Caco-2 (cell line): ENCODE measurements around the gene GPER1. TPM values are rescaled to one million over a fixed set of nuclear protein-coding genes. Genes with fewer than 3 reads are reported as not detected.

ENCODE experiments used
- BruUV-seq: library from RNA; stranded (reverse); fragments of 400-500 nt; replicated peaks from 2 replicates; lab custom pipeline; 2021; lab: Mats Ljungman, UMichigan
- CTCF ChIA-PET: fragments of 300-600 bp; sonication (Branson Sonifier 250); formaldehyde crosslinking; loops from one replicate; lab custom pipeline; 2022; ENCODE audit warnings: antibody characterized with exemption; lab: Charles Lee
- POLR2A ChIA-PET: fragments of 300-600 bp; sonication (Branson Sonifier 250); formaldehyde crosslinking; loops from one replicate; lab custom pipeline; 2022; ENCODE audit warnings: antibody characterized with exemption; lab: Charles Lee
- DNase-seq, 2 experiments: peaks; one replicate each; pipeline versions ENCODE4 v3.0.0 to v3.0.0-alpha.2; 2020 to 2022
- H3K27me3 ChIP-seq: replicated peaks from 2 replicates; pipeline ENCODE4 v1.6.0; 2011; ENCODE audit warnings: low read length; ENCODE audit not compliant: control insufficient read depth, insufficient read depth
- H3K36me3 ChIP-seq: 2 replicates; pipeline ENCODE4 v1.5.1; 2011; ENCODE audit warnings: low read length; ENCODE audit not compliant: control insufficient read depth, insufficient read depth
- H3K4me1 ChIP-seq: fragments of 250-450 bp; sonication (Bioruptor Pico); 2 replicates; pipeline ENCODE4 v1.5.1; 2020; ENCODE audit warnings: mild to moderate bottlenecking
- H3K4me3 ChIP-seq: 2 replicates; pipeline ENCODE4 v1.5.1; 2011; ENCODE audit warnings: low read depth, mild to moderate bottlenecking, control low read depth, low read length
- H3K9me3 ChIP-seq: fragments of 250-450 bp; sonication (Bioruptor Pico); 2 replicates; pipeline ENCODE4 v1.5.1; 2020; ENCODE audit warnings: mild to moderate bottlenecking, moderate library complexity
- H3K27ac Mint-ChIP-seq: one replicate; pipeline ENCODE4 v1.8.0; 2022; ENCODE audit warnings: mixed read lengths; ENCODE audit not compliant: unreplicated experiment
- H3K27me3 Mint-ChIP-seq: one replicate; pipeline ENCODE4 v1.8.0; 2022; ENCODE audit warnings: mixed read lengths; ENCODE audit not compliant: insufficient read depth, unreplicated experiment
- H3K36me3 Mint-ChIP-seq: one replicate; pipeline ENCODE4 v1.8.0; 2022; ENCODE audit warnings: mild to moderate bottlenecking, mixed read lengths; ENCODE audit not compliant: insufficient read depth, unreplicated experiment
- H3K4me1 Mint-ChIP-seq: one replicate; pipeline ENCODE4 v1.8.0; 2022; ENCODE audit warnings: low read depth, mixed read lengths; ENCODE audit not compliant: unreplicated experiment
- H3K4me3 Mint-ChIP-seq: one replicate; pipeline ENCODE4 v1.8.0; 2022; ENCODE audit warnings: mild to moderate bottlenecking, moderate library complexity, mixed read lengths; ENCODE audit not compliant: unreplicated experiment
- H3K9me3 Mint-ChIP-seq: one replicate; pipeline ENCODE4 v1.8.0; 2022; ENCODE audit warnings: mixed read lengths; ENCODE audit not compliant: unreplicated experiment
- intact Hi-C: fragments of 100-400 bp; cut with micrococcal nuclease; formaldehyde crosslinking; loops from one replicate; pipeline ENCODE4 v1.10.0; 2022; ENCODE audit not compliant: unreplicated experiment
- total RNA-seq: library from RNA; stranded (reverse); gene quantifications from 2 replicates; pipeline ENCODE4 v1.2.3, GENCODE V29; 2022
- TF ChIP-seq, protein P1 (sequence below), 2 experiments: fragments of 200-600 bp in 1 of 2; IDR thresholded peaks; 1 replicate in 1 of 2; 2 replicates in 1 of 2; pipeline versions ENCODE4 v1.5.1 to v1.8.0; 2011 to 2022; ENCODE audit warnings: antibody characterized with exemption in 1 of 2, control low read depth in 1 of 2, inconsistent platforms in 1 of 2, low read depth in 1 of 2, low read length in 1 of 2, mild to moderate bottlenecking in 1 of 2, moderate library complexity in 1 of 2; ENCODE audit not compliant: insufficient read depth in 1 of 2, severe bottlenecking in 1 of 2, unreplicated experiment in 1 of 2

Gene GPER1
- total RNA-seq, 1 experiment from 2014 or later, result 0.25 TPM

DNA sequence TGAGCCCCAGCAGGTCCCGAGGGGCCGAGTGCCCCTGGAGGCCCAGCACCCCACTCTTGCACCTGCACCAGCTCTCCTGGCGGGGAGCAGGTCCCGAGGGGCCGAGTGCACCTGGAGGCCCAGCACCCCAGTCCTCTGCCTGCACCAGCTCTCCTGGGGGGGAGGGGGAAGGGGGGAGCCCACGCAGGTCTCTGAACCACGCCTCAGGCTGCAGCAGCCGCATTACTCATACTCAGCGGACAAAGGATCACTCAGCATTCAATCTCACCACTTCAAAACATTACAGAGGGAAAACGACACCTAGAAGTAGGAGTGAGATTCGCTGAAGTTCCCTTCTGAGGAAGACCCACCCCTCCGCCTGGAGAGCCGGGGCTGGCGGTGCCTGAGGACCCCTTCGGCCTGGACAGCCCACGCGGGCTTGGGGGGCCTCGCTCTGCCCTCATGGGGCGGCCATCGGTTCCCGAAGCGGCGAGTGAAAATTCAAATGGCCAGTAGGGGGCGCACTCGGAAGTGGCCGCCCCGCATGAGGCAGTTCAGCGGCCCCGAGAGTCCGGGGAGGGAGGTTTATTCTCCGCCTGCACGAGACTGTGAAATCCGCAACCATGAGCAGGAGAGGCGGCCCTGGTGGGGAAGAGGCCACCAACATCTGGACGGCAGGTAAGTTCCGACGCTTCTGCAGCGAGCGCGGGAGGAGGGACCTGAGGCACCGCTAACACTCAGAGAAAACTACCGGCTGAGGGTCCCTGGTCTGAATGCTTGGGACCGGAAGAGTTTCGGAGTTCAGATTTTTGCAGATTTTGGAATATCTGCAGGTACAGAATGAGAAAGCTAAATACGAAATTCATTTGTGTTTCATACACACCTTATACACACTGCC is 1.1 kb upstream of the GPER1 start:
- Histone ChIP-seq H3K27me3 (no peaks in the 10 kb centered on the region), H3K4me3 (no peak overlapping the region), H3K4me1 (no peaks in the 10 kb centered on the region), H3K9me3 (no peaks in the 10 kb centered on the region), H3K36me3 (no peaks in the 10 kb centered on the region)
- POLR2A ChIA-PET, result no interaction called here
- intact Hi-C loops, result no loop called here
- CTCF ChIA-PET, result interaction anchor here (0.6 to 1.5 kb wide), 4 partner anchors 23 to 94 kb away, joined by 4 read pairs; no protein-coding TSS in a partner anchor
- no peak overlapping the region for H3K27ac Mint-ChIP-seq
- peak in 1 of 2 experiments; percentile 52 for DNase-seq
- H3K9me3 Mint-ChIP-seq, result no peaks in the 10 kb centered on the region
- no peaks in the 10 kb centered on the region for H3K4me1 Mint-ChIP-seq
- H3K27me3 Mint-ChIP-seq, result no peaks in the 10 kb centered on the region
- TF ChIP-seq, protein P1, sequence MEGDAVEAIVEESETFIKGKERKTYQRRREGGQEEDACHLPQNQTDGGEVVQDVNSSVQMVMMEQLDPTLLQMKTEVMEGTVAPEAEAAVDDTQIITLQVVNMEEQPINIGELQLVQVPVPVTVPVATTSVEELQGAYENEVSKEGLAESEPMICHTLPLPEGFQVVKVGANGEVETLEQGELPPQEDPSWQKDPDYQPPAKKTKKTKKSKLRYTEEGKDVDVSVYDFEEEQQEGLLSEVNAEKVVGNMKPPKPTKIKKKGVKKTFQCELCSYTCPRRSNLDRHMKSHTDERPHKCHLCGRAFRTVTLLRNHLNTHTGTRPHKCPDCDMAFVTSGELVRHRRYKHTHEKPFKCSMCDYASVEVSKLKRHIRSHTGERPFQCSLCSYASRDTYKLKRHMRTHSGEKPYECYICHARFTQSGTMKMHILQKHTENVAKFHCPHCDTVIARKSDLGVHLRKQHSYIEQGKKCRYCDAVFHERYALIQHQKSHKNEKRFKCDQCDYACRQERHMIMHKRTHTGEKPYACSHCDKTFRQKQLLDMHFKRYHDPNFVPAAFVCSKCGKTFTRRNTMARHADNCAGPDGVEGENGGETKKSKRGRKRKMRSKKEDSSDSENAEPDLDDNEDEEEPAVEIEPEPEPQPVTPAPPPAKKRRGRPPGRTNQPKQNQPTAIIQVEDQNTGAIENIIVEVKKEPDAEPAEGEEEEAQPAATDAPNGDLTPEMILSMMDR (IDR thresholded peaks at IDR 0.05; ENCODE audit: insufficient read depth in 1 of 2, low read depth in 1 of 2, low read length in 1 of 2, severe bottlenecking in 1 of 2, unreplicated experiment in 1 of 2), result peak; percentile 42 to 85
- no peak overlapping the region for H3K4me3 Mint-ChIP-seq
- H3K36me3 Mint-ChIP-seq, result no peaks in the 10 kb centered on the region
- no TSS peak for BruUV-seq

DNA sequence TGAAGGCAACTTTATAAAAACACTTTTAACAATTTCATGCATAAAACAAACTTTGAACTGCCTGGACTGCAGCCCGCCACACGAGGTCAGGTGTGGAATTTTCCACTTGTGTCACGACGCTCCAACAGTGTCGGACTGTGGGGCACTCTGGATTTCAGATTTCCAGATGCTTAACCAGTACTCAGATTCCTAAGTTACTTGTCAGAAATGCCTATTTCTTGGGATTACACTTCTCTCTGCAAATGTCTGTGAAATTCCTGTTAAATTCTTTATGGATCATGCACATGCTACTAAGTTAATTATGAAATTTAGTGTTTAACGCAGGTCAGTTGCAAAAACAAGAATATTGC is 473 bp upstream of the GPER1 start:
- Mint-ChIP-seq H3K27ac (no peak overlapping the region), H3K4me1 (no peaks in the 10 kb centered on the region), H3K27me3 (no peaks in the 10 kb centered on the region), H3K9me3 (no peaks in the 10 kb centered on the region), H3K4me3 (no peak overlapping the region), H3K36me3 (no peaks in the 10 kb centered on the region)
- ChIA-PET CTCF (interaction anchor here (1.5 kb wide), 2 partner anchors 36 to 94 kb away, joined by 4 read pairs; no protein-coding TSS in a partner anchor), POLR2A (no interaction called here)
- H3K9me3 ChIP-seq, result no peaks in the 10 kb centered on the region
- BruUV-seq, result no TSS peak
- no peaks in the 10 kb centered on the region for H3K4me1 ChIP-seq
- no peak for DNase-seq
- no peaks in the 10 kb centered on the region for H3K36me3 ChIP-seq
- TF ChIP-seq, protein P1 (IDR thresholded peaks at IDR 0.05; ENCODE audit: insufficient read depth in 1 of 2, low read depth in 1 of 2, low read length in 1 of 2, severe bottlenecking in 1 of 2, unreplicated experiment in 1 of 2), result no peak
- H3K27me3 ChIP-seq, result no peaks in the 10 kb centered on the region
- H3K4me3 ChIP-seq, result no peak overlapping the region
- intact Hi-C loops, result no loop called here

DNA sequence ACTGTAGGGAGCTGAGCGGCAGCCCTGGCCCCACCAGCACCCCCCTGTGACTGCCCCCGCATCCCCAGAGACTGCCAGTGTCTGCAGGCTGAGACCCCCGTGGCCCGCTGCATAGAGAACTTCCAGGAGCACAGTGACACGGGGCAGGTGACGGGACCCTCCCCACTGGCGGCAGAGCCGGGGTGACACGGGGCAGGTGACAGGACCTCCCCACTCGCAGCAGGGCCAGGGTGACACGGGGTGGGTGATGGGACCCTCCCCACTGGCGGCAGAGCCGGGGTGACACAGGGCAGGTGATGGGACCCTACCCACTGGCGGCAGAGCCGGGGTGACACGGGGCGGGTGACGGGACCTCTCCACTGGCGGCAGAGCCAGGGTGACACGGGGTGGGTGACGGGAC is 2.3 kb downstream of the GPER1 start:
- ChIA-PET CTCF (no interaction called here), POLR2A (no interaction called here)
- DNase-seq, result no peak
- H3K27ac Mint-ChIP-seq, result no peak overlapping the region
- Histone ChIP-seq H3K4me1 (no peaks in the 10 kb centered on the region), H3K4me3 (no peak overlapping the region), H3K9me3 (no peaks in the 10 kb centered on the region), H3K36me3 (no peaks in the 10 kb centered on the region), H3K27me3 (no peaks in the 10 kb centered on the region)
- H3K27me3 Mint-ChIP-seq, result no peaks in the 10 kb centered on the region
- TF ChIP-seq, protein P1 (IDR thresholded peaks at IDR 0.05; ENCODE audit: insufficient read depth in 1 of 2, low read depth in 1 of 2, low read length in 1 of 2, severe bottlenecking in 1 of 2, unreplicated experiment in 1 of 2), result no peak
- intact Hi-C loops, result no loop called here
- BruUV-seq, result no TSS peak
- no peaks in the 10 kb centered on the region for H3K9me3 Mint-ChIP-seq
- peaks cover 6% of the 10 kb centered on the region for H3K36me3 Mint-ChIP-seq
- H3K4me3 Mint-ChIP-seq, result no peak overlapping the region
- H3K4me1 Mint-ChIP-seq, result no peaks in the 10 kb centered on the region
